ENCODE measurements around the gene GPRIN3. TPM values are rescaled to one million over a fixed set of nuclear protein-coding genes. Genes with fewer than 3 reads are reported as not detected.

GPRIN3 gene
- total and polyA plus RNA-seq, 2 donors (not counting 1 experiment from before 2014, with no cell fraction given): 0.22 to 1.5 TPM

DNA sequence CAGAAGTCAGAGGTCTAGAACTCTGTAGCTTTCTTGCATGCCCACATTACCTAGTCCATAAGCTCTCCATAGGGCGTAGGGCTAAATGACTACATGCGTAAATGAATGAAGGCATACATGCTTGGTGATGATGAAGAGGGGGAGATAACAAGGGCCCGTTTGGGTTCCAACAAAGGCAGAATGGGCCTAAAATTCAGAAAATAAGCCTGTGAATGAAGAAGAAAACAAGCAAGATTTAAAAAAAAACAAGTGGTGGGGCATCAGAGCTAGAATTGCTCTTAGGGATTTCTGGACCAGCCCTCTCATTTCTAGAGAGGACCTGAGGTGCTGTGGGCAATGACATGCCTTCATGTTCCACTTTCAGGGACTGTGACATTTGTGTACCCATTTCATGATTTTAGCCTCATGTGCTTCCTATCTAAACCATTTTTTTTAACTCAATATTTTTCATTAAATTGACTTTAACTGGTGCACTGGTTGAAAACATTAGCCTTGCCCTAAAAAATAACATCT lies 12.1 kb downstream of the GPRIN3 start:
- no peaks in the 10 kb centered on the region for H3K9me3 Mint-ChIP-seq (ENCODE audit: insufficient read depth)
- Histone ChIP-seq H3K79me2 (ENCODE audit: control insufficient read depth, insufficient read depth, low read length) (no peaks in the 10 kb centered on the region), H3K4me2 (replicated peaks; ENCODE audit: low read depth, low read length, poor library complexity, severe bottlenecking) (no peak overlapping the region), H2AFZ (ENCODE audit: insufficient read depth, low read depth, low read length, poor library complexity, severe bottlenecking) (no peak overlapping the region), H3K27me3 (replicated peaks in 1 of 4; ENCODE audit: control extremely low read depth in 1 of 4, control insufficient read depth in 3 of 4, insufficient read depth in 4 of 4, low read length in 3 of 4) (peaks cover 0 to 9% (median 2%) of the 10 kb centered on the region in 4 experiments), H3K27ac (ENCODE audit: low read length in 2 of 2) (no peak overlapping the region), H3K9ac (ENCODE audit: low read length) (no peak overlapping the region), H4K20me1 (ENCODE audit: control insufficient read depth, insufficient read depth, low read length, poor library complexity, severe bottlenecking) (no peaks in the 10 kb centered on the region), H3K36me3 (replicated peaks in 1 of 2; ENCODE audit: control extremely low read depth in 1 of 2, control insufficient read depth in 1 of 2, extremely low read depth in 1 of 2, insufficient read depth in 2 of 2, low read length in 1 of 2) (no peaks in the 10 kb centered on the region), H3K4me3 (ENCODE audit: control extremely low read depth in 1 of 5, extremely low read depth in 1 of 5, insufficient read depth in 1 of 5, low read depth in 2 of 5, low read length in 4 of 5) (no peak overlapping the region), H3K4me1 (ENCODE audit: control insufficient read depth in 2 of 2, insufficient read depth in 2 of 2, low read length in 2 of 2) (peaks cover 54 to 59% of the 10 kb centered on the region in 2 donors), H3K9me3 (ENCODE audit: control extremely low read depth in 1 of 3, control insufficient read depth in 2 of 3, insufficient read depth in 1 of 3, low read length in 2 of 3) (peaks cover 0 to 2% (median 1%) of the 10 kb centered on the region in 3 donors)
- ChIA-PET POLR2A (no interaction called here), CTCF (no interaction called here)
- H3K4me1 Mint-ChIP-seq: peaks cover 58% of the 10 kb centered on the region
- TF ChIP-seq, protein P1, sequence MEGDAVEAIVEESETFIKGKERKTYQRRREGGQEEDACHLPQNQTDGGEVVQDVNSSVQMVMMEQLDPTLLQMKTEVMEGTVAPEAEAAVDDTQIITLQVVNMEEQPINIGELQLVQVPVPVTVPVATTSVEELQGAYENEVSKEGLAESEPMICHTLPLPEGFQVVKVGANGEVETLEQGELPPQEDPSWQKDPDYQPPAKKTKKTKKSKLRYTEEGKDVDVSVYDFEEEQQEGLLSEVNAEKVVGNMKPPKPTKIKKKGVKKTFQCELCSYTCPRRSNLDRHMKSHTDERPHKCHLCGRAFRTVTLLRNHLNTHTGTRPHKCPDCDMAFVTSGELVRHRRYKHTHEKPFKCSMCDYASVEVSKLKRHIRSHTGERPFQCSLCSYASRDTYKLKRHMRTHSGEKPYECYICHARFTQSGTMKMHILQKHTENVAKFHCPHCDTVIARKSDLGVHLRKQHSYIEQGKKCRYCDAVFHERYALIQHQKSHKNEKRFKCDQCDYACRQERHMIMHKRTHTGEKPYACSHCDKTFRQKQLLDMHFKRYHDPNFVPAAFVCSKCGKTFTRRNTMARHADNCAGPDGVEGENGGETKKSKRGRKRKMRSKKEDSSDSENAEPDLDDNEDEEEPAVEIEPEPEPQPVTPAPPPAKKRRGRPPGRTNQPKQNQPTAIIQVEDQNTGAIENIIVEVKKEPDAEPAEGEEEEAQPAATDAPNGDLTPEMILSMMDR (IDR thresholded peaks at IDR 0.05): no peak
- no peak for TF ChIP-seq EZH2 (IDR thresholded peaks at IDR 0.05; ENCODE audit: borderline replicate concordance, insufficient read depth, low read depth, low read length, poor library complexity, severe bottlenecking)
- no peak overlapping the region for H3K4me3 Mint-ChIP-seq
- peaks cover 25% of the 10 kb centered on the region for H3K27me3 Mint-ChIP-seq
- DNase-seq (no peak), ATAC-seq (ENCODE audit: low read depth) (no peak)
- 100% methylated on average over 2 of the region's 3 CpGs for WGBS (ENCODE audit: insufficient coverage)
- no peak overlapping the region for H3K27ac Mint-ChIP-seq
- intact Hi-C loops (cut with micrococcal nuclease): loop anchor here (5.0 to 10.0 kb wide), 2 partner anchors 37 to 829 kb away; partner anchors contain the start of gene CCSER1

DNA sequence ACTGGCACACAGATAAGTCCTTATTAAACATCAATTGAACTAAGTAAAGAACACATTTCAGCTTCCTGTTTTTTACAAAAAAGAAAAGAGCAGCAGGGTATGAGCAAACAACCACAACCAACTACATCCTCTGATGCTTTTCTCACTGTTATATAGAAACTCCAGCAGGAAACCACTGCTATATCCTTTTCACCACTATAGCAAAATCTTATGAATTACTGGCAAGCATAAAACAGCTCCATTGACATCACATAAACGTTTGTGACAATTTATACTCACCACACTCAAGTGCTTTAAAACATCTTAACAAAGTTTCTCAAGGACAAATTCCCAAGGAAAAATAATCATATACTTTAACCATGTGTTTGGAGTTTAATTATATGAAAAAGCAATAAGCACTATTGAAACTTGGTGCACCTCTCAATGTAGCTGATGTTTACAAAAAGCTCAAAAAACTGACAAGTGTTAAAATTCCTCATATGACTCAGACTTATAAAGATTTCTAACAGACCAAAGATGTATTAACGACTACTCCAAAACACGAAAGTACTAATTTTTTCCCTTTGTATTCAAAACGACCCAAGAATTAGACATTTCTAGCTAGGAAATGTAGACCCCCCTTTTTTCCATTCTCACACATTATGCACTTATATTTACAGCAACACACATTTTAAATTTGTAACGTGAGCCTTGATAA lies 12.9 kb downstream of the GPRIN3 start:
- ChIA-PET CTCF (interaction anchor here (1.0 to 1.3 kb wide), 3 partner anchors 15 to 68 kb away, joined by 3 to 5 read pairs (median 4); no protein-coding TSS in a partner anchor), POLR2A (no interaction called here)
- no peaks in the 10 kb centered on the region for H4K20me1 ChIP-seq (ENCODE audit: control insufficient read depth, insufficient read depth, low read length, poor library complexity, severe bottlenecking)
- H3K27me3 Mint-ChIP-seq: peaks cover 25% of the 10 kb centered on the region
- no peaks in the 10 kb centered on the region for H3K9me3 Mint-ChIP-seq (ENCODE audit: insufficient read depth)
- H3K36me3 ChIP-seq (replicated peaks in 1 of 2; ENCODE audit: control extremely low read depth in 1 of 2, control insufficient read depth in 1 of 2, extremely low read depth in 1 of 2, insufficient read depth in 2 of 2, low read length in 1 of 2): no peaks in the 10 kb centered on the region
- no peak overlapping the region for H2AFZ ChIP-seq (ENCODE audit: insufficient read depth, low read depth, low read length, poor library complexity, severe bottlenecking)
- no peak overlapping the region for H3K27ac Mint-ChIP-seq
- WGBS (ENCODE audit: insufficient coverage): 25% methylated on average over 2 of the region's 5 CpGs
- peak; percentile 46 for ATAC-seq (ENCODE audit: low read depth)
- peaks cover 0 to 9% (median 2%) of the 10 kb centered on the region in 4 experiments for H3K27me3 ChIP-seq (replicated peaks in 1 of 4; ENCODE audit: control extremely low read depth in 1 of 4, control insufficient read depth in 3 of 4, insufficient read depth in 4 of 4, low read length in 3 of 4)
- no peak overlapping the region for H3K27ac ChIP-seq (ENCODE audit: low read length in 2 of 2)
- no peaks in the 10 kb centered on the region for H3K79me2 ChIP-seq (ENCODE audit: control insufficient read depth, insufficient read depth, low read length)
- TF ChIP-seq, protein P1 (IDR thresholded peaks at IDR 0.05): no peak
- no peak for TF ChIP-seq EZH2 (IDR thresholded peaks at IDR 0.05; ENCODE audit: borderline replicate concordance, insufficient read depth, low read depth, low read length, poor library complexity, severe bottlenecking)
- peaks cover 54 to 59% of the 10 kb centered on the region in 2 donors for H3K4me1 ChIP-seq (ENCODE audit: control insufficient read depth in 2 of 2, insufficient read depth in 2 of 2, low read length in 2 of 2)
- intact Hi-C loops (cut with micrococcal nuclease): loop anchor here (5.0 to 10.0 kb wide), 2 partner anchors 38 to 830 kb away; partner anchors contain the start of gene CCSER1
- H3K4me1 Mint-ChIP-seq: peaks cover 63% of the 10 kb centered on the region
- peak overlapping the region; percentile 48 for H3K4me3 Mint-ChIP-seq
- peaks cover 0 to 2% (median 1%) of the 10 kb centered on the region in 3 donors for H3K9me3 ChIP-seq (ENCODE audit: control extremely low read depth in 1 of 3, control insufficient read depth in 2 of 3, insufficient read depth in 1 of 3, low read length in 2 of 3)
- no peak overlapping the region for H3K9ac ChIP-seq (ENCODE audit: low read length)
- DNase-seq: peak; percentile 53
- no peak overlapping the region for H3K4me3 ChIP-seq (ENCODE audit: control extremely low read depth in 1 of 5, extremely low read depth in 1 of 5, insufficient read depth in 1 of 5, low read depth in 2 of 5, low read length in 4 of 5)
- peak overlapping the region; percentile 43 for H3K4me2 ChIP-seq (replicated peaks; ENCODE audit: low read depth, low read length, poor library complexity, severe bottlenecking)
